ENCODE data around the gene RNF32.

RNF32 gene

GRCh38 chr7:156604311-156604710 lies 36.3 kb upstream of the RNF32 start:
- TF ChIP-seq, protein P1, sequence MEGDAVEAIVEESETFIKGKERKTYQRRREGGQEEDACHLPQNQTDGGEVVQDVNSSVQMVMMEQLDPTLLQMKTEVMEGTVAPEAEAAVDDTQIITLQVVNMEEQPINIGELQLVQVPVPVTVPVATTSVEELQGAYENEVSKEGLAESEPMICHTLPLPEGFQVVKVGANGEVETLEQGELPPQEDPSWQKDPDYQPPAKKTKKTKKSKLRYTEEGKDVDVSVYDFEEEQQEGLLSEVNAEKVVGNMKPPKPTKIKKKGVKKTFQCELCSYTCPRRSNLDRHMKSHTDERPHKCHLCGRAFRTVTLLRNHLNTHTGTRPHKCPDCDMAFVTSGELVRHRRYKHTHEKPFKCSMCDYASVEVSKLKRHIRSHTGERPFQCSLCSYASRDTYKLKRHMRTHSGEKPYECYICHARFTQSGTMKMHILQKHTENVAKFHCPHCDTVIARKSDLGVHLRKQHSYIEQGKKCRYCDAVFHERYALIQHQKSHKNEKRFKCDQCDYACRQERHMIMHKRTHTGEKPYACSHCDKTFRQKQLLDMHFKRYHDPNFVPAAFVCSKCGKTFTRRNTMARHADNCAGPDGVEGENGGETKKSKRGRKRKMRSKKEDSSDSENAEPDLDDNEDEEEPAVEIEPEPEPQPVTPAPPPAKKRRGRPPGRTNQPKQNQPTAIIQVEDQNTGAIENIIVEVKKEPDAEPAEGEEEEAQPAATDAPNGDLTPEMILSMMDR (IDR thresholded peaks at IDR 0.05): no peak

DNA sequence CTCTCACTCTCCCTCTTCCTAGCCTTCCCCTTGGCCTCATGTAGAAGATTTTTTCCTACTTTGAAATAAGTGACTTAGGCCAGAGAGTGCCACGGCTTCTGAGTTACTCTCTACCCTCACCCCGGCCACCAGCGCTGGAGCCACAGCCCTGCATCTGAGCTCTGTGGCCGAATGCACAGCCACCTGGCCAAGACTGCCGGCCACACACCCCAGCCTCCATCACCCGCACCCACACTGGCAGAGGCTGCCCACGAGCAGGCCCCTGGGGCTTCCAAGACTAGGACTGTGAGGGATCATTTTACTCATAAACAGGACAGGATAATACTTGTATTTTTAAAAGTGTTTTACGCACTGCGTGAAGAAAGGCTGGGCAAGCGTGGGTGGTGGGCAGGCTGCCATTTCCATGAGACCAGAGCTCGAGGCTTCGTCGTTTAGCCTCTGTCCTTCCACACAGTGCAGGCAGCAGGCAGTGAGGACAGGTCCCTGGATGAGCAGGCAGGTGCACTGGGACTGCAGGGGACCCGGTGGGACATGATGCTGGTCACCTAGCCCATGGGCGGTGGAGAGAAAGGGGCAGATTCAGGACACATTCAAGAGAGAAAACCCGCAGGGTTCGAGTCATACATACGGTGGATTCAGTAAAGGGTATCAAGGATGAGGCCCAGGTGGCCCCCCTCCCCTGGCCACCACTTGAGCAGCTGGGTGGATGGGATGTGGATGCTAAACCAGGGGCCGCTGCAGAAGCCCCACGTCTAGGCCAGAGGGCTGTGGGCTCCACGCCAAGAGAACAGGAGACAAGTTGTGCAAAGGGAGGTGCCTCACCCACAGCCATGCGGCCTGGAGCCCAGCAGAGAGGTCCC lies 35.5 kb upstream of the RNF32 start:
- TF ChIP-seq, protein P1 (IDR thresholded peaks at IDR 0.05): no peak

DNA sequence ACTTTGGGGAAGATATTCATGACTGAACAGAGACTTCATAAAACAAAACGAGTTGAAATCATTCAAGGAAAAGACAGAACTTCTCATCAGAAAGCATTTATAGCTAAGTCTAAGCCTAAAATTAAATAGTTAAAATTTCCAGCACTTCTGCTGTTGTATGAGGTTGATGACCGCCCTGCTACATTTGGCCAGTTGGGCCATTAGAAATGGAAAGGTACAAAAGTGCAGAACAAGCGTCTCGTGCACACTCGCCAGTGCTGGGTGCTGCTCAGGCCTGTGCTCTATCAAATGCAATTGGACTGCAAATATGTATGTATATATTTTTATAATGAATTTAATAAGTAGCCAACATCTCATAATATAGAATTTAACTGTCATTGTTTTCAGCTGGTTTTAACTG lies 34.4 kb upstream of the RNF32 start:
- TF ChIP-seq, protein P1 (IDR thresholded peaks at IDR 0.05): no peak

GRCh38 chr7:156606691-156607331 lies 33.8 kb upstream of the RNF32 start:
- TF ChIP-seq, protein P1 (IDR thresholded peaks at IDR 0.05): no peak

DNA sequence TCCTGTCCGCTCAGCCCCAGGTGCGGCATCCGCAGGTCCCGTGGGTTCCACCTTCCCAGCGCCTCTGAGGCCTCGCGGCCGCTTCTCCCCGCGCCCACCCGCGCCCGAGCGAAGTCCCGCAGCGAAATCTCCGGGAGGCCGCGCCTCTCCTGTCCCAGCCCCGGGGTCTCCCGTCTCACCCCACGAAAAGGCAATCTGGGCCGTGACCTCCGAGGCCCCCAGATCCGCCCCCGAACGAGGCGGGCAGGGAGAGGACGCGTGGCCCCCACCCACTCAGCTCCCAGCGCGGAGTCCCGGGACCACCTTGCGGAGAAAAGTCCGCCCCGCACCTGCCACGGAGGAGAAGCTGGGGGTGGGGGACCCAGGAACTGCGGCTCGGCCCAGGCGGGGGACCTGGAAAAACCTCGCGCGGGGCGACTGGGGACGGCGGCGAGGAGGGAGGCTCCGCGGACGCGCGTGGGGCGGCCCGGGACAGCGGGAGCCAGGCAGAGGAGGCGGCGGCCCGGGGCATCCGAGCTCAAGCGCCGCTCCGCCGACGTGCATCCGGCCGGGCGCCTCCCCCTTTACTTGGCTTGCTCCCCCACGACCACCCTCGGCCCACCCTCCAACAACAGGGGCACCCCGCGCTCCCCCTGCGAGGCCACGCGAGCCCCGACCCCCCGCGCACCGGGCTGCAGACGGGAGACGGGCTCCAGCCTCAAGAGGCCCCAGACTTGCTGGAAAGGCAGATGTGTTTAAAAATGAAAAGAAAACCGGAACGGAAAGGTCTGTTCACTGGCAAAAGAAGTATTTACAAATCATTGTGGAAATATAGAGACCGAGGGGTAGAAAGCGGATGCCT lies 33.0 kb upstream of the RNF32 start:
- TF ChIP-seq, protein P1 (IDR thresholded peaks at IDR 0.05): no peak

DNA sequence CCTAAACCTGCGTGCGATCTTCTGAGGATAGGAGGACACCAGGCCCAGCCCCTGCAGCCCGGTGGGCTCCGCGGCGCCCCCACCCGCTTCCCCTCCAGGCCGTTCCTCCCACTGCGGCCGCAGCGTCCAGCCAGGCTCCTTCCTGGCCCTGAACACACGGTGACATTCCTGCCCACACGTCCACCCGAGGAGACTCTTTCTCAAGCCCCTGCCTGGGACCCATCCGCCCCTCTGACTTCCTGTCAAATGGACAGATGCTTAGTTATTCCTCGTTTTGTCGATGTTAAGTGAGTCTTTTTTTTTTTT lies 32.4 kb upstream of the RNF32 start:
- TF ChIP-seq, protein P1 (IDR thresholded peaks at IDR 0.05): no peak

DNA sequence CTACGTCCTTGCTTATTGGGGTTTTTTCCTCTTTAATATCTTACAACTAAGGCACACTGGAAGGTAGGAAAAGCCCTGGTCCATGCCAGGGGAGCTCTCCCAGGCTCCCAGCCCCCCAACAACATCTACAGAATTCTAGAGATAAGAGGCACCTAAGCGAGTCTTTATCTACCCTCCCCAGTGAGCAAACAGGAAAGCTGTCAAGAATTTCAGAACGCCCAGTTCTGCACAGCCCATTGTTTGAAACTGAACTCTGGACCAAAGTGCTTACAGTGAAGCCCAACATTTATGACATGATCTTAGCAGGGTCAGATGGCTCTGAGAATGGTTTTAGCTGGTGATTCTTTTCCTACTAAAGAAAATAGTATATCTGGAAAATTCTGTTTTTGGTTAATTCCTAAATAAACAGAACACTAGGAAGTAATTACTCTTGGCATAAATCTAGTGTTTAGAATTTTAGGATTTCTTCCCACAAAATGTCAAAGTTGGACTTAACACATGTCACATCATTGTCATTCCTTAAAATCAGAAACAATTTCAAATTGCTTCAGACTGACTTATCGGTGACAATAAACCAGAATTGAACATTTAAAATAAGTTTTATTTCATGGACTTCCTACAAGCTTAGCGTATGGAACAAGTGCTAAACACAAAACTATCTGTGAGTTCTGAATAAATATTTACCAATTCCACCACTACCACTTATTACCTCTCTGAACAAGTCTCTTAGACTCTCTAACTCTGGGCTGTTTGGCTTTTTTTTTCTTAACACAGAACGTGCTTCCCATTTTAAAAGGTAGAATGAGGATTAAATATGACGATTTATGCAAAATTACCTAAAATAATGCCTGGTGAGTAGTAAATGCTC lies 31.3 kb upstream of the RNF32 start:
- TF ChIP-seq, protein P1 (IDR thresholded peaks at IDR 0.05): no peak
